Measurements from ENCODE around the gene EEF2K.

- TF ChIP-seq POLR2A (IDR thresholded peaks at IDR 0.05) (no peak), CTCF (IDR thresholded peaks at IDR 0.05) (no peak)
Measured at GRCh38 chr16:22232277-22233036, 26.4 kb downstream of the EEF2K start.

All from adrenal gland (tissue), 5 donors.